Measurements from ENCODE around the gene OARD1.

OARD1 gene

DNA sequence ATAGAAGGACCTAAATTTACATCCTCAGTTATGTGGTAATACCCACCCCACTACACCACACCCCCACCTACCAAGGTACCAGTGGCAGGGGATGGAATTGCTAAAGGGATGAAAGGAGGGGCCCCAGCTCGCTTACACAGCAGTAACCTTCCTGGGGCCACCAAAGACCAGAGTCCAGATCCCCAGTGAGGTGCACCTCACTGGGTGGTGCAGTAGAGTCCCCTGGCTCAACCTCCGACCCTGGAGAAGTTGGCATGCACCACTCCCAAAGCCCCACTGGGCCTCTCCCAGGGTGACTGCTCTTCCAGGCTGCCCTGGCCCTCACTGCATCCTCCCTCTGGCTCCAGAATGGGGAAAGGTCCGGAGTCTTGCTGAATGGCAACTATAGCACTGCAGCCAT is 34.0 kb downstream of the OARD1 start:
- no peaks in the 10 kb centered on the region for H3K36me3 ChIP-seq (ENCODE audit: control insufficient read depth in 2 of 2, insufficient read depth in 1 of 2, low read length in 2 of 2)
- ChIA-PET POLR2A (interaction anchor here (0.9 kb wide), 1 partner anchor 17 kb away, joined by 4 read pairs; no protein-coding TSS in a partner anchor), CTCF (interaction anchor here (0.8 to 8.3 kb wide), 12 partner anchors 11 to 1690 kb away, joined by 3 to 146 read pairs (median 5); partner anchors contain the start of gene APOBEC2)
- H3K9me3 ChIP-seq (ENCODE audit: control insufficient read depth, insufficient read depth, low read depth, low read length) = no peaks in the 10 kb centered on the region
- H3K4me1 ChIP-seq (ENCODE audit: control insufficient read depth, insufficient read depth, low read length) = no peaks in the 10 kb centered on the region
- H3K27ac ChIP-seq (ENCODE audit: extremely low read depth, low read depth, low read length) = no peak overlapping the region
- H3K4me3 ChIP-seq (ENCODE audit: low read depth, low read length) = no peak overlapping the region
- TF ChIP-seq ZNF311 (tag by site-specific recombination; IDR thresholded peaks at IDR 0.05; ENCODE audit: borderline replicate concordance) (no peak), ZNF660 (tag by site-specific recombination; IDR thresholded peaks at IDR 0.05) (no peak), HOXA7 (CRISPR knock-in tag; IDR thresholded peaks at IDR 0.05; ENCODE audit: borderline replicate concordance) (no peak), ZNF121 (tag by site-specific recombination; IDR thresholded peaks at IDR 0.05) (no peak), ZNF664 (tag by site-specific recombination; IDR thresholded peaks at IDR 0.05) (no peak), ZBTB7A (tag by site-specific recombination; IDR thresholded peaks at IDR 0.05; ENCODE audit: low read depth) (no peak), HOXD13 (CRISPR knock-in tag; IDR thresholded peaks at IDR 0.05; ENCODE audit: borderline replicate concordance) (no peak), ZNF292 (tag by site-specific recombination; IDR thresholded peaks at IDR 0.05; ENCODE audit: borderline replicate concordance, low read depth) (no peak)
- TF ChIP-seq, protein P1, sequence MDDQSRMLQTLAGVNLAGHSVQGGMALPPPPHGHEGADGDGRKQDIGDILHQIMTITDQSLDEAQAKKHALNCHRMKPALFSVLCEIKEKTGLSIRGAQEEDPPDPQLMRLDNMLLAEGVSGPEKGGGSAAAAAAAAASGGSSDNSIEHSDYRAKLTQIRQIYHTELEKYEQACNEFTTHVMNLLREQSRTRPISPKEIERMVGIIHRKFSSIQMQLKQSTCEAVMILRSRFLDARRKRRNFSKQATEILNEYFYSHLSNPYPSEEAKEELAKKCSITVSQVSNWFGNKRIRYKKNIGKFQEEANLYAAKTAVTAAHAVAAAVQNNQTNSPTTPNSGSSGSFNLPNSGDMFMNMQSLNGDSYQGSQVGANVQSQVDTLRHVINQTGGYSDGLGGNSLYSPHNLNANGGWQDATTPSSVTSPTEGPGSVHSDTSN (CRISPR knock-in tag; IDR thresholded peaks at IDR 0.05) = no peak
- TF ChIP-seq, protein P2, sequence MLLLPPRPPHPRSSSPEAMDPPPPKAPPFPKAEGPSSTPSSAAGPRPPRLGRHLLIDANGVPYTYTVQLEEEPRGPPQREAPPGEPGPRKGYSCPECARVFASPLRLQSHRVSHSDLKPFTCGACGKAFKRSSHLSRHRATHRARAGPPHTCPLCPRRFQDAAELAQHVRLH (tag by site-specific recombination; IDR thresholded peaks at IDR 0.05) = no peak
- TF ChIP-seq, protein P3, sequence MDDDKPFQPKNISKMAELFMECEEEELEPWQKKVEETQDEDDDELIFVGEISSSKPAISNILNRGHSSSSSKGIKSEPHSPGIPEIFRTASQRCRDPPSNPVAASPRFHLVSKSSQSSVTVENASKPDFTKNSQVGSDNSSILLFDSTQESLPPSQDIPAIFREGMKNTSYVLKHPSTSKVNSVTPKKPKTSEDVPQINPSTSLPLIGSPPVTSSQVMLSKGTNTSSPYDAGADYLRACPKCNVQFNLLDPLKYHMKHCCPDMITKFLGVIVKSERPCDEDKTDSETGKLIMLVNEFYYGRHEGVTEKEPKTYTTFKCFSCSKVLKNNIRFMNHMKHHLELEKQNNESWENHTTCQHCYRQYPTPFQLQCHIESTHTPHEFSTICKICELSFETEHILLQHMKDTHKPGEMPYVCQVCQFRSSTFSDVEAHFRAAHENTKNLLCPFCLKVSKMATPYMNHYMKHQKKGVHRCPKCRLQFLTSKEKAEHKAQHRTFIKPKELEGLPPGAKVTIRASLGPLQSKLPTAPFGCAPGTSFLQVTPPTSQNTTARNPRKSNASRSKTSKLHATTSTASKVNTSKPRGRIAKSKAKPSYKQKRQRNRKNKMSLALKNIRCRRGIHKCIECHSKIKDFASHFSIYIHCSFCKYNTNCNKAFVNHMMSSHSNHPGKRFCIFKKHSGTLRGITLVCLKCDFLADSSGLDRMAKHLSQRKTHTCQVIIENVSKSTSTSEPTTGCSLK (tag by site-specific recombination; IDR thresholded peaks at IDR 0.05) = no peak

DNA sequence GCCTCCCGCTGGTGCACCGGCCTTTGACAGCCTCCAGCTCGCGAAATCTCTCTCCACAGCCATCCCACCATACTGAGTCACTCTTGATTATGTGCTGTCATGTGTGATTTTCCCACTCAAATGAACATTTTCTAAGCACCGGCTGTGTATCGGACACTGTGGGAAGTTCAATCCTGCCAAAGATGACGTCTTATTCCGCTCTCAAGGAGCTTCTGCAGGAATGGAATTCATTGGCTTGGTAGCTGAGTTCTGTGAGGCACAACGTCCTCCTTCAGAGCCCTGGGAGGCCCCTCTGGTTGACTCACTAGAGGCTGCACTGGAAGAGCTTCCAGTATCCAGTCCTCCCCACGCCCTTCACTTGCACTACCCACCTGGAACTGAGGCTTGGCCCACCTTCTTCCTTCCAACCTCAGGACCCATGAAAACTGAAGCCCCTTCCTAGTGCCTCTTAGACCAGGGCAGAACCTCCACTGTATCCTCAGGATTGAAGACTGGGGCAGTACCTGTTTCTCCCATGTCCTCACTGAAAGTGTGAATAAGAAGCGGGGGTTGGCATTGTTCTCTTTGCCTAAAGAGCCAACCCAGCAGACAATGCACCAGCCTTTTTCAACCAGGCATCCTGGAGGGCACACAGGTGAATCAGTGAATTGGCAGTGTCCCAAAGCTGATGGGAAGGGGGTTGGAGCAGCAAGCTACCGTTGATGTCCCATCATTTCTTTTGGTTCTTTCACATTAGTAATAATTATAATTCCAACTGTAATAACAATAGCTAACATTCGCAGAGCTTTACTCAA is 34.9 kb downstream of the OARD1 start:
- CTCF ChIA-PET = interaction anchor here (0.7 to 8.3 kb wide), 13 partner anchors 9 to 1689 kb away, joined by 3 to 146 read pairs (median 4); partner anchors contain the start of genes APOBEC2 and NFYA
- no peaks in the 10 kb centered on the region for H3K4me1 ChIP-seq (ENCODE audit: control insufficient read depth, insufficient read depth, low read length)
- POLR2A ChIA-PET = interaction anchor here (0.9 to 1.2 kb wide), 2 partner anchors 18 to 35 kb away, joined by 3 to 4 read pairs; partner anchors contain the start of genes NFYA and OARD1
- TF ChIP-seq, protein P4, sequence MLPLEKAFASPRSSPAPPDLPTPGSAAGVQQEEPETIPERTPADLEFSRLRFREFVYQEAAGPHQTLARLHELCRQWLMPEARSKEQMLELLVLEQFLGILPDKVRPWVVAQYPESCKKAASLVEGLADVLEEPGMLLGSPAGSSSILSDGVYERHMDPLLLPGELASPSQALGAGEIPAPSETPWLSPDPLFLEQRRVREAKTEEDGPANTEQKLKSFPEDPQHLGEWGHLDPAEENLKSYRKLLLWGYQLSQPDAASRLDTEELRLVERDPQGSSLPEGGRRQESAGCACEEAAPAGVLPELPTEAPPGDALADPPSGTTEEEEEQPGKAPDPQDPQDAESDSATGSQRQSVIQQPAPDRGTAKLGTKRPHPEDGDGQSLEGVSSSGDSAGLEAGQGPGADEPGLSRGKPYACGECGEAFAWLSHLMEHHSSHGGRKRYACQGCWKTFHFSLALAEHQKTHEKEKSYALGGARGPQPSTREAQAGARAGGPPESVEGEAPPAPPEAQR (tag by site-specific recombination; IDR thresholded peaks at IDR 0.05) = no peak
- TF ChIP-seq ZNF416 (tag by site-specific recombination; IDR thresholded peaks at IDR 0.05) = no peak
- TF ChIP-seq, protein P5, sequence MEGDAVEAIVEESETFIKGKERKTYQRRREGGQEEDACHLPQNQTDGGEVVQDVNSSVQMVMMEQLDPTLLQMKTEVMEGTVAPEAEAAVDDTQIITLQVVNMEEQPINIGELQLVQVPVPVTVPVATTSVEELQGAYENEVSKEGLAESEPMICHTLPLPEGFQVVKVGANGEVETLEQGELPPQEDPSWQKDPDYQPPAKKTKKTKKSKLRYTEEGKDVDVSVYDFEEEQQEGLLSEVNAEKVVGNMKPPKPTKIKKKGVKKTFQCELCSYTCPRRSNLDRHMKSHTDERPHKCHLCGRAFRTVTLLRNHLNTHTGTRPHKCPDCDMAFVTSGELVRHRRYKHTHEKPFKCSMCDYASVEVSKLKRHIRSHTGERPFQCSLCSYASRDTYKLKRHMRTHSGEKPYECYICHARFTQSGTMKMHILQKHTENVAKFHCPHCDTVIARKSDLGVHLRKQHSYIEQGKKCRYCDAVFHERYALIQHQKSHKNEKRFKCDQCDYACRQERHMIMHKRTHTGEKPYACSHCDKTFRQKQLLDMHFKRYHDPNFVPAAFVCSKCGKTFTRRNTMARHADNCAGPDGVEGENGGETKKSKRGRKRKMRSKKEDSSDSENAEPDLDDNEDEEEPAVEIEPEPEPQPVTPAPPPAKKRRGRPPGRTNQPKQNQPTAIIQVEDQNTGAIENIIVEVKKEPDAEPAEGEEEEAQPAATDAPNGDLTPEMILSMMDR (tag by site-specific recombination; IDR thresholded peaks at IDR 0.05) = no peak
- TF ChIP-seq, protein P3 (tag by site-specific recombination; IDR thresholded peaks at IDR 0.05) = no peak
- no peak for TF ChIP-seq ZNF157 (tag by site-specific recombination; IDR thresholded peaks at IDR 0.05)
- no peak for TF ChIP-seq SCRT2 (tag by site-specific recombination; IDR thresholded peaks at IDR 0.05)
- TF ChIP-seq ZNF561 (tag by site-specific recombination; IDR thresholded peaks at IDR 0.05; ENCODE audit: borderline replicate concordance) = no peak
- TF ChIP-seq ZNF214 (tag by site-specific recombination; IDR thresholded peaks at IDR 0.05; ENCODE audit: borderline replicate concordance) = no peak
- TF ChIP-seq ZNF48 (tag by site-specific recombination; IDR thresholded peaks at IDR 0.05) = no peak
- TF ChIP-seq ZNF221 (tag by site-specific recombination; IDR thresholded peaks at IDR 0.05; ENCODE audit: borderline replicate concordance) = no peak
- TF ChIP-seq, protein P6, sequence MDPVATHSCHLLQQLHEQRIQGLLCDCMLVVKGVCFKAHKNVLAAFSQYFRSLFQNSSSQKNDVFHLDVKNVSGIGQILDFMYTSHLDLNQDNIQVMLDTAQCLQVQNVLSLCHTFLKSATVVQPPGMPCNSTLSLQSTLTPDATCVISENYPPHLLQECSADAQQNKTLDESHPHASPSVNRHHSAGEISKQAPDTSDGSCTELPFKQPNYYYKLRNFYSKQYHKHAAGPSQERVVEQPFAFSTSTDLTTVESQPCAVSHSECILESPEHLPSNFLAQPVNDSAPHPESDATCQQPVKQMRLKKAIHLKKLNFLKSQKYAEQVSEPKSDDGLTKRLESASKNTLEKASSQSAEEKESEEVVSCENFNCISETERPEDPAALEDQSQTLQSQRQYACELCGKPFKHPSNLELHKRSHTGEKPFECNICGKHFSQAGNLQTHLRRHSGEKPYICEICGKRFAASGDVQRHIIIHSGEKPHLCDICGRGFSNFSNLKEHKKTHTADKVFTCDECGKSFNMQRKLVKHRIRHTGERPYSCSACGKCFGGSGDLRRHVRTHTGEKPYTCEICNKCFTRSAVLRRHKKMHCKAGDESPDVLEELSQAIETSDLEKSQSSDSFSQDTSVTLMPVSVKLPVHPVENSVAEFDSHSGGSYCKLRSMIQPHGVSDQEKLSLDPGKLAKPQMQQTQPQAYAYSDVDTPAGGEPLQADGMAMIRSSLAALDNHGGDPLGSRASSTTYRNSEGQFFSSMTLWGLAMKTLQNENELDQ (tag by site-specific recombination; IDR thresholded peaks at IDR 0.05; ENCODE audit: low read depth) = no peak

More for the DNA sequence above, 34.9 kb downstream of the OARD1 start:
- Histone ChIP-seq H3K36me3 (ENCODE audit: control insufficient read depth in 2 of 2, insufficient read depth in 1 of 2, low read length in 2 of 2) (no peaks in the 10 kb centered on the region), H3K27ac (ENCODE audit: extremely low read depth, low read depth, low read length) (no peak overlapping the region), H3K9me3 (ENCODE audit: control insufficient read depth, insufficient read depth, low read depth, low read length) (no peaks in the 10 kb centered on the region), H3K4me3 (ENCODE audit: low read depth, low read length) (no peak overlapping the region)

Measured in HEK293 (cell line).